ENCODE measurements around the gene PDZRN4.

DNA sequence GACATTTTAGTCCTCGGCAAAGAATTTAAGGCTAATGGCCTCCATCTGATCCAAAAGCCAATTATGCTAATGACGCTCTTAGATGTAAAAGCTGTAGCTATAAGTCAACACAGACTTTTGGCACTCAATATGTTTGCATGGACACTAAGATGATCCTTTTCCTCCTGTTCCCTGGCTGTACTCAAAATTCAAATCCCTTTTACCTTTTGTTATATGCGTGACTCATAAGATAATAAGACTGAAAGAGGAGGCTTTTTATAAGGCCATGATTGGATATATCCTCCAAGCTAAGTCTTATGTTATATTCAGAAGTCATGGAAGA, 89.8 kb downstream of the PDZRN4 start:
- TF ChIP-seq, protein P1, sequence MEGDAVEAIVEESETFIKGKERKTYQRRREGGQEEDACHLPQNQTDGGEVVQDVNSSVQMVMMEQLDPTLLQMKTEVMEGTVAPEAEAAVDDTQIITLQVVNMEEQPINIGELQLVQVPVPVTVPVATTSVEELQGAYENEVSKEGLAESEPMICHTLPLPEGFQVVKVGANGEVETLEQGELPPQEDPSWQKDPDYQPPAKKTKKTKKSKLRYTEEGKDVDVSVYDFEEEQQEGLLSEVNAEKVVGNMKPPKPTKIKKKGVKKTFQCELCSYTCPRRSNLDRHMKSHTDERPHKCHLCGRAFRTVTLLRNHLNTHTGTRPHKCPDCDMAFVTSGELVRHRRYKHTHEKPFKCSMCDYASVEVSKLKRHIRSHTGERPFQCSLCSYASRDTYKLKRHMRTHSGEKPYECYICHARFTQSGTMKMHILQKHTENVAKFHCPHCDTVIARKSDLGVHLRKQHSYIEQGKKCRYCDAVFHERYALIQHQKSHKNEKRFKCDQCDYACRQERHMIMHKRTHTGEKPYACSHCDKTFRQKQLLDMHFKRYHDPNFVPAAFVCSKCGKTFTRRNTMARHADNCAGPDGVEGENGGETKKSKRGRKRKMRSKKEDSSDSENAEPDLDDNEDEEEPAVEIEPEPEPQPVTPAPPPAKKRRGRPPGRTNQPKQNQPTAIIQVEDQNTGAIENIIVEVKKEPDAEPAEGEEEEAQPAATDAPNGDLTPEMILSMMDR (conservative IDR thresholded peaks at IDR 0.05; ENCODE audit: low read depth, low read length) = no peak
- TF ChIP-seq EZH2 (IDR thresholded peaks at IDR 0.05; ENCODE audit: borderline replicate concordance, low read depth, low read length, poor library complexity, severe bottlenecking) = no peak
